Neural progenitor cell (in vitro differentiated cells): ENCODE results near the gene NR1H3. TPM values are rescaled to one million over a fixed set of nuclear protein-coding genes. Genes with fewer than 3 reads are reported as not detected.

ENCODE experiments used
- DNase-seq: peaks from one replicate; pipeline ENCODE4 v3.0.0-alpha.2; 2016; ENCODE audit warnings: low spot score
- H2AFZ ChIP-seq: fragments of 200-600 bp; sonication (generic); replicated peaks from 2 replicates; pipeline ENCODE4 v1.6.1; 2016; ENCODE audit warnings: antibody characterized with exemption
- H3F3A ChIP-seq: fragments of 200-600 bp; sonication (generic); 2 replicates; pipeline ENCODE4 v1.6.1; 2016; ENCODE audit warnings: antibody characterized with exemption, low read depth
- H3K27ac ChIP-seq: fragments of 200-600 bp; sonication (generic); 2 replicates; pipeline ENCODE4 v1.5.1; 2016; ENCODE audit warnings: mild to moderate bottlenecking
- H3K27me3 ChIP-seq: fragments of 200-600 bp; sonication (generic); 2 replicates; pipeline ENCODE4 v1.6.1; 2016; ENCODE audit warnings: mild to moderate bottlenecking, moderate library complexity
- H3K36me3 ChIP-seq: fragments of 200-600 bp; sonication (generic); 2 replicates; pipeline ENCODE4 v1.5.1; 2016
- H3K4me1 ChIP-seq: fragments of 200-600 bp; sonication (generic); 2 replicates; pipeline ENCODE4 v1.6.1; 2016; ENCODE audit warnings: mixed run types
- H3K4me2 ChIP-seq: fragments of 200-600 bp; sonication (generic); 2 replicates; pipeline ENCODE4 v1.6.1; 2016
- H3K4me3 ChIP-seq: fragments of 200-600 bp; sonication (generic); 2 replicates; pipeline ENCODE4 v1.5.1; 2016
- H3K79me2 ChIP-seq: fragments of 200-600 bp; sonication (generic); 2 replicates; pipeline ENCODE4 v1.6.1; 2016; ENCODE audit warnings: low read depth
- H3K9ac ChIP-seq: fragments of 200-600 bp; sonication (generic); 2 replicates; pipeline ENCODE4 v1.6.1; 2016
- H3K9me3 ChIP-seq: fragments of 200-600 bp; sonication (generic); 2 replicates; pipeline ENCODE4 v1.5.1; 2016; ENCODE audit warnings: low read depth
- H4K20me1 ChIP-seq: fragments of 200-600 bp; sonication (generic); 2 replicates; pipeline ENCODE4 v1.6.1; 2016; ENCODE audit warnings: low read depth
- H3K27ac Mint-ChIP-seq: 3 replicates; pipeline ENCODE4 v1.8.0; 2021; ENCODE audit warnings: mixed read lengths
- H3K27me3 Mint-ChIP-seq: 2 replicates; pipeline ENCODE4 v1.8.0; 2022; ENCODE audit warnings: low read depth, mild to moderate bottlenecking, inconsistent platforms, moderate library complexity, mixed read lengths; ENCODE audit not compliant: insufficient read depth
- H3K36me3 Mint-ChIP-seq: 3 replicates; pipeline ENCODE4 v1.8.0; 2021; ENCODE audit warnings: mixed read lengths
- H3K4me1 Mint-ChIP-seq: 3 replicates; pipeline ENCODE4 v1.8.0; 2021; ENCODE audit warnings: mixed read lengths
- H3K4me3 Mint-ChIP-seq: 3 replicates; pipeline ENCODE4 v1.8.0; 2021; ENCODE audit warnings: mild to moderate bottlenecking, moderate library complexity, mixed read lengths
- H3K9me3 Mint-ChIP-seq: 3 replicates; pipeline ENCODE4 v1.8.0; 2020; ENCODE audit warnings: mixed read lengths
- EZH2 ChIP-seq: fragments of 200-600 bp; sonication (generic); IDR thresholded peaks from 2 replicates; pipeline ENCODE4 v1.6.1; 2017; ENCODE audit warnings: antibody characterized with exemption, mild to moderate bottlenecking, moderate library complexity
- EZH2phosphoT487 ChIP-seq: fragments of 200-600 bp; sonication (generic); IDR thresholded peaks from 2 replicates; pipeline ENCODE4 v1.6.1; 2017; ENCODE audit warnings: antibody characterized with exemption
- total RNA-seq: library from RNA; depleted of rRNA; stranded (reverse); fragments of >200 nt; gene quantifications from 2 replicates; pipeline ENCODE4 v1.2.3, GENCODE V29; 2015; ENCODE audit warnings: low replicate concordance
- TF ChIP-seq, protein P1 (sequence below): fragments of 200-600 bp; sonication (generic); IDR thresholded peaks from 2 replicates; pipeline ENCODE4 v1.5.1; 2017; ENCODE audit warnings: antibody characterized with exemption, mild to moderate bottlenecking

NR1H3 gene
- total RNA-seq, 1 donor from 2014 or later = 7.5 TPM

- peaks cover 20% of the 10 kb centered on the region for H3K4me1 Mint-ChIP-seq
- H3K9ac ChIP-seq = no peak overlapping the region
Measured at GRCh38 chr11:47260366-47260765, 2.6 kb downstream of the NR1H3 start.

GRCh38 chr11:47261291-47261800 is 3.5 kb downstream of the NR1H3 start:
- no peaks in the 10 kb centered on the region for H3K36me3 Mint-ChIP-seq
- DNase-seq = no peak
- no peaks in the 10 kb centered on the region for H3K79me2 ChIP-seq
- no peak overlapping the region for H3K4me3 Mint-ChIP-seq
- no peak overlapping the region for H3K4me3 ChIP-seq
- no peaks in the 10 kb centered on the region for H4K20me1 ChIP-seq
- H3K9me3 Mint-ChIP-seq = no peaks in the 10 kb centered on the region
- no peaks in the 10 kb centered on the region for H3K27me3 Mint-ChIP-seq
- H3K27ac ChIP-seq = no peak overlapping the region
- no peaks in the 10 kb centered on the region for H3K9me3 ChIP-seq
- H2AFZ ChIP-seq = no peak overlapping the region
- peaks cover 23% of the 10 kb centered on the region for H3K4me1 Mint-ChIP-seq
- no peak overlapping the region for H3K9ac ChIP-seq
- H3K4me2 ChIP-seq = no peak overlapping the region
- H3K36me3 ChIP-seq = no peaks in the 10 kb centered on the region
- H3K27me3 ChIP-seq = no peaks in the 10 kb centered on the region
- TF ChIP-seq, protein P1, sequence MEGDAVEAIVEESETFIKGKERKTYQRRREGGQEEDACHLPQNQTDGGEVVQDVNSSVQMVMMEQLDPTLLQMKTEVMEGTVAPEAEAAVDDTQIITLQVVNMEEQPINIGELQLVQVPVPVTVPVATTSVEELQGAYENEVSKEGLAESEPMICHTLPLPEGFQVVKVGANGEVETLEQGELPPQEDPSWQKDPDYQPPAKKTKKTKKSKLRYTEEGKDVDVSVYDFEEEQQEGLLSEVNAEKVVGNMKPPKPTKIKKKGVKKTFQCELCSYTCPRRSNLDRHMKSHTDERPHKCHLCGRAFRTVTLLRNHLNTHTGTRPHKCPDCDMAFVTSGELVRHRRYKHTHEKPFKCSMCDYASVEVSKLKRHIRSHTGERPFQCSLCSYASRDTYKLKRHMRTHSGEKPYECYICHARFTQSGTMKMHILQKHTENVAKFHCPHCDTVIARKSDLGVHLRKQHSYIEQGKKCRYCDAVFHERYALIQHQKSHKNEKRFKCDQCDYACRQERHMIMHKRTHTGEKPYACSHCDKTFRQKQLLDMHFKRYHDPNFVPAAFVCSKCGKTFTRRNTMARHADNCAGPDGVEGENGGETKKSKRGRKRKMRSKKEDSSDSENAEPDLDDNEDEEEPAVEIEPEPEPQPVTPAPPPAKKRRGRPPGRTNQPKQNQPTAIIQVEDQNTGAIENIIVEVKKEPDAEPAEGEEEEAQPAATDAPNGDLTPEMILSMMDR = no peak
- no peak for TF ChIP-seq EZH2phosphoT487
- no peak for TF ChIP-seq EZH2
- H3K27ac Mint-ChIP-seq = no peak overlapping the region
- H3K4me1 ChIP-seq = peaks cover 20% of the 10 kb centered on the region
- peaks cover 27% of the 10 kb centered on the region for H3F3A ChIP-seq

More at GRCh38 chr11:47260366-47260765, 2.6 kb downstream of the NR1H3 start:
- H3K4me3 Mint-ChIP-seq = peak overlapping the region; percentile 33
- Histone ChIP-seq H3K9me3 (no peaks in the 10 kb centered on the region), H3K27me3 (no peaks in the 10 kb centered on the region), H3K27ac (no peak overlapping the region), H3F3A (peaks cover 27% of the 10 kb centered on the region), H3K4me3 (no peak overlapping the region), H3K79me2 (no peaks in the 10 kb centered on the region), H3K36me3 (no peaks in the 10 kb centered on the region), H4K20me1 (no peaks in the 10 kb centered on the region), H2AFZ (no peak overlapping the region), H3K4me1 (peaks cover 20% of the 10 kb centered on the region), H3K4me2 (no peak overlapping the region)
- H3K36me3 Mint-ChIP-seq = no peaks in the 10 kb centered on the region
- no peaks in the 10 kb centered on the region for H3K27me3 Mint-ChIP-seq
- H3K27ac Mint-ChIP-seq = no peak overlapping the region
- no peak for TF ChIP-seq EZH2phosphoT487
- TF ChIP-seq EZH2 = no peak
- TF ChIP-seq, protein P1 = no peak
- DNase-seq = no peak
- H3K9me3 Mint-ChIP-seq = no peaks in the 10 kb centered on the region

DNA sequence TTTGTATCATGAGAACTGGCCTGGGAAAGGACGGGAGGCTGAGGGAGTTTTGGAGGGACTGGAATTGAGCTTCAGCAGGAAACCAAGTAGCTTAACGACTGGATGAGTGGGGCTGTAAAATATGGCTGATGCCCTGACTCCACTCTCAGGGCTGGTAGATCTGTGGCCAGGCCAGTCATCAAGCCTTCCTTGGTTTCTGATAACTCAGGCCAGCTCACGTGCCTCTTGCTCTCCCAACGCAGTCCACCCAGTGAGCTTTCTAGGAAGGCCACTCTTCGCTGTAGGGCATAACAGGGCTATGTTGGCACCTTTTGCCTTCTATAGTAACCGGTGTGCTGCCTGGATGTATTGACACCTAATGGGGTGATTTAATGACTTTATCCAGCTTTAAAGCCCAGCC is 6.3 kb downstream of the NR1H3 start:
- H4K20me1 ChIP-seq = no peaks in the 10 kb centered on the region
- TF ChIP-seq EZH2 = no peak
- no peak for TF ChIP-seq EZH2phosphoT487
- TF ChIP-seq, protein P1 = no peak
- H3F3A ChIP-seq = peaks cover 20% of the 10 kb centered on the region
- no peaks in the 10 kb centered on the region for H3K36me3 ChIP-seq
- peaks cover 15% of the 10 kb centered on the region for H3K4me1 ChIP-seq
- no peaks in the 10 kb centered on the region for H3K27me3 ChIP-seq
- peaks cover 25% of the 10 kb centered on the region for H3K4me1 Mint-ChIP-seq
- no peak overlapping the region for H2AFZ ChIP-seq
- no peak for DNase-seq
- no peak overlapping the region for H3K4me3 ChIP-seq
- H3K27ac Mint-ChIP-seq = no peak overlapping the region
- H3K9me3 Mint-ChIP-seq = no peaks in the 10 kb centered on the region
- no peak overlapping the region for H3K9ac ChIP-seq
- no peak overlapping the region for H3K4me2 ChIP-seq
- H3K27ac ChIP-seq = no peak overlapping the region
- no peaks in the 10 kb centered on the region for H3K36me3 Mint-ChIP-seq
- no peaks in the 10 kb centered on the region for H3K9me3 ChIP-seq
- H3K79me2 ChIP-seq = no peaks in the 10 kb centered on the region
- peaks cover 3% of the 10 kb centered on the region for H3K27me3 Mint-ChIP-seq
- no peak overlapping the region for H3K4me3 Mint-ChIP-seq
